Central memory CD8-positive, alpha-beta T cell (primary cell): ENCODE data around the gene SLC25A5.
"Not testable (repeated sequence)": the region's sequence is repeated elsewhere in the genome, so short reads cannot be mapped to it uniquely, and the experiment has no call there.

ENCODE experiments used
- ATAC-seq: fragments of 150-1000 bp; cut with Tn5 transposase; replicated peaks from 2 replicates; pipeline ENCODE4 v1.10.0; 2022; ENCODE audit warnings: mild to moderate bottlenecking, moderate FRiP score, moderate number of reproducible peaks; ENCODE audit not compliant: poor library complexity, severe bottlenecking; ENCODE audit errors: extremely low read depth
- DNase-seq, 2 donors: peaks; one replicate each; pipeline ENCODE4 v3.0.0; 2021; ENCODE audit warnings: low spot score in 2 of 2
- H3K27ac Mint-ChIP-seq: one replicate; pipeline ENCODE4 v1.8.0; 2022; ENCODE audit warnings: low read depth, mild to moderate bottlenecking, moderate library complexity, mixed read lengths
- H3K27me3 Mint-ChIP-seq: one replicate; pipeline ENCODE4 v1.8.0; 2022; ENCODE audit warnings: mixed read lengths
- H3K36me3 Mint-ChIP-seq: one replicate; pipeline ENCODE4 v1.8.0; 2022; ENCODE audit warnings: mild to moderate bottlenecking, moderate library complexity, mixed read lengths; ENCODE audit not compliant: insufficient read depth
- H3K4me1 Mint-ChIP-seq: one replicate; pipeline ENCODE4 v1.8.0; 2022; ENCODE audit warnings: mixed read lengths
- H3K4me3 Mint-ChIP-seq: one replicate; pipeline ENCODE4 v1.8.0; 2022; ENCODE audit warnings: mild to moderate bottlenecking, moderate library complexity, mixed read lengths
- H3K9me3 Mint-ChIP-seq: one replicate; pipeline ENCODE4 v1.8.0; 2022; ENCODE audit warnings: mixed read lengths

Gene SLC25A5

GRCh38 chrX:119500061-119500800, 32.0 kb downstream of the SLC25A5 start:
- ATAC-seq: no peak
- Mint-ChIP-seq H3K4me1 (peaks cover 5% of the 10 kb centered on the region), H3K27me3 (no peaks in the 10 kb centered on the region), H3K27ac (no peak overlapping the region), H3K9me3 (no peaks in the 10 kb centered on the region), H3K4me3 (no peak overlapping the region), H3K36me3 (peaks cover 2% of the 10 kb centered on the region)
- DNase-seq: no peak

GRCh38 chrX:119501511-119502148, 33.4 kb downstream of the SLC25A5 start:
- DNase-seq (no peak), ATAC-seq (no peak)
- Mint-ChIP-seq H3K9me3 (no peaks in the 10 kb centered on the region), H3K27ac (no peak overlapping the region), H3K4me3 (no peak overlapping the region), H3K27me3 (no peaks in the 10 kb centered on the region), H3K36me3 (peaks cover 2% of the 10 kb centered on the region), H3K4me1 (peaks cover 5% of the 10 kb centered on the region)

- Mint-ChIP-seq H3K9me3 (no peaks in the 10 kb centered on the region), H3K4me1 (peaks cover 5% of the 10 kb centered on the region), H3K27me3 (no peaks in the 10 kb centered on the region), H3K4me3 (no peak overlapping the region), H3K36me3 (peaks cover 2% of the 10 kb centered on the region), H3K27ac (no peak overlapping the region)
- ATAC-seq: no peak
- no peak for DNase-seq
These were observed 34.7 kb downstream of the SLC25A5 start for GRCh38 chrX:119502727-119503483.

GRCh38 chrX:119503484-119503861, 35.2 kb downstream of the SLC25A5 start:
- ATAC-seq (no peak), DNase-seq (no peak)
- Mint-ChIP-seq H3K36me3 (peaks cover 2% of the 10 kb centered on the region), H3K9me3 (no peaks in the 10 kb centered on the region), H3K27ac (no peak overlapping the region), H3K27me3 (no peaks in the 10 kb centered on the region), H3K4me3 (no peak overlapping the region), H3K4me1 (peaks cover 5% of the 10 kb centered on the region)

GRCh38 chrX:119505145-119505544, 36.9 kb downstream of the SLC25A5 start:
- H3K4me3 Mint-ChIP-seq, ATAC-seq, H3K27ac Mint-ChIP-seq, H3K9me3 Mint-ChIP-seq, H3K27me3 Mint-ChIP-seq, H3K36me3 Mint-ChIP-seq, H3K4me1 Mint-ChIP-seq, DNase-seq: not testable (repeated sequence)

GRCh38 chrX:119505945-119506344, 37.7 kb downstream of the SLC25A5 start:
- Mint-ChIP-seq H3K9me3 (no peaks in the 10 kb centered on the region), H3K36me3 (peaks cover 2% of the 10 kb centered on the region), H3K27me3 (no peaks in the 10 kb centered on the region), H3K4me3 (no peak overlapping the region), H3K27ac (no peak overlapping the region), H3K4me1 (peaks cover 5% of the 10 kb centered on the region)
- DNase-seq (no peak), ATAC-seq (no peak)

GRCh38 chrX:119507206-119507605, 39.0 kb downstream of the SLC25A5 start:
- H3K27me3 Mint-ChIP-seq: no peaks in the 10 kb centered on the region
- ATAC-seq: no peak
- DNase-seq: no peak
- H3K36me3 Mint-ChIP-seq: peaks cover 2% of the 10 kb centered on the region
- H3K9me3 Mint-ChIP-seq: no peaks in the 10 kb centered on the region
- H3K4me3 Mint-ChIP-seq: no peak overlapping the region
- no peaks in the 10 kb centered on the region for H3K4me1 Mint-ChIP-seq
- H3K27ac Mint-ChIP-seq: no peak overlapping the region

- no peak overlapping the region for H3K4me3 Mint-ChIP-seq
- DNase-seq (no peak), ATAC-seq (no peak)
- no peaks in the 10 kb centered on the region for H3K9me3 Mint-ChIP-seq
- peaks cover 5% of the 10 kb centered on the region for H3K4me1 Mint-ChIP-seq
- no peak overlapping the region for H3K27ac Mint-ChIP-seq
- no peaks in the 10 kb centered on the region for H3K36me3 Mint-ChIP-seq
- no peaks in the 10 kb centered on the region for H3K27me3 Mint-ChIP-seq
These were observed 44.0 kb downstream of the SLC25A5 start for GRCh38 chrX:119512146-119512800.

- Mint-ChIP-seq H3K36me3 (peaks cover 4% of the 10 kb centered on the region), H3K9me3 (no peaks in the 10 kb centered on the region), H3K27ac (peak overlapping the region; percentile 26), H3K4me1 (peaks cover 5% of the 10 kb centered on the region), H3K27me3 (no peaks in the 10 kb centered on the region), H3K4me3 (no peak overlapping the region)
- ATAC-seq (no peak), DNase-seq (peak; percentile 11 to 16)
These were observed 48.0 kb downstream of the SLC25A5 start for GRCh38 chrX:119516157-119516702.

GRCh38 chrX:119518371-119518770, 50.1 kb downstream of the SLC25A5 start:
- Mint-ChIP-seq H3K4me3 (no peak overlapping the region), H3K27ac (no peak overlapping the region), H3K9me3 (no peaks in the 10 kb centered on the region), H3K27me3 (no peaks in the 10 kb centered on the region), H3K36me3 (peaks cover 4% of the 10 kb centered on the region), H3K4me1 (peaks cover 5% of the 10 kb centered on the region)
- no peak for ATAC-seq
- DNase-seq: no peak
